ENCODE measurements around the gene ENDOV. TPM values are rescaled to one million over a fixed set of nuclear protein-coding genes. Genes with fewer than 3 reads are reported as not detected.

The ENDOV gene
- total RNA-seq, 2 experiments from 2014 or later: 10.1 to 12.0 TPM

GRCh38 chr17:80382956-80383355 lies 32.0 kb upstream of the ENDOV start:
- intact Hi-C loops (cut with DNase I, micrococcal nuclease): no loop called here
- H3K36me3 Mint-ChIP-seq (ENCODE audit: low read depth): peaks cover 98% of the 10 kb centered on the region

GRCh38 chr17:80384078-80384960 lies 30.6 kb upstream of the ENDOV start:
- H3K36me3 ChIP-seq (ENCODE audit: insufficient read depth, low read length): peaks cover 98% of the 10 kb centered on the region
- DNase-seq (no peak), ATAC-seq (ENCODE audit: poor library complexity) (no peak)
- intact Hi-C loops (cut with DNase I, micrococcal nuclease): no loop called here
- peak overlapping the region; percentile 62 for H3K27ac Mint-ChIP-seq
- no peak overlapping the region for H3K27ac ChIP-seq (ENCODE audit: low read depth in 1 of 2, low read length in 2 of 2)
- CTCF ChIA-PET: no interaction called here
- H3K27me3 Mint-ChIP-seq: no peaks in the 10 kb centered on the region
- H3K4me3 ChIP-seq (ENCODE audit: low read length): no peak overlapping the region
- no peaks in the 10 kb centered on the region for H3K9me3 Mint-ChIP-seq
- H3K4me1 Mint-ChIP-seq (ENCODE audit: low read depth): no peaks in the 10 kb centered on the region
- peaks cover 98% of the 10 kb centered on the region for H3K36me3 Mint-ChIP-seq (ENCODE audit: low read depth)
- H3K27me3 ChIP-seq (ENCODE audit: control insufficient read depth in 1 of 2, insufficient read depth in 2 of 2, low read length in 2 of 2): no peaks in the 10 kb centered on the region
- H3K4me3 Mint-ChIP-seq: no peak overlapping the region
- no peaks in the 10 kb centered on the region for H3K9me3 ChIP-seq (ENCODE audit: control insufficient read depth in 1 of 2, insufficient read depth in 1 of 2, low read length in 2 of 2)
- POLR2A ChIA-PET: no interaction called here
- TF ChIP-seq, protein P1, sequence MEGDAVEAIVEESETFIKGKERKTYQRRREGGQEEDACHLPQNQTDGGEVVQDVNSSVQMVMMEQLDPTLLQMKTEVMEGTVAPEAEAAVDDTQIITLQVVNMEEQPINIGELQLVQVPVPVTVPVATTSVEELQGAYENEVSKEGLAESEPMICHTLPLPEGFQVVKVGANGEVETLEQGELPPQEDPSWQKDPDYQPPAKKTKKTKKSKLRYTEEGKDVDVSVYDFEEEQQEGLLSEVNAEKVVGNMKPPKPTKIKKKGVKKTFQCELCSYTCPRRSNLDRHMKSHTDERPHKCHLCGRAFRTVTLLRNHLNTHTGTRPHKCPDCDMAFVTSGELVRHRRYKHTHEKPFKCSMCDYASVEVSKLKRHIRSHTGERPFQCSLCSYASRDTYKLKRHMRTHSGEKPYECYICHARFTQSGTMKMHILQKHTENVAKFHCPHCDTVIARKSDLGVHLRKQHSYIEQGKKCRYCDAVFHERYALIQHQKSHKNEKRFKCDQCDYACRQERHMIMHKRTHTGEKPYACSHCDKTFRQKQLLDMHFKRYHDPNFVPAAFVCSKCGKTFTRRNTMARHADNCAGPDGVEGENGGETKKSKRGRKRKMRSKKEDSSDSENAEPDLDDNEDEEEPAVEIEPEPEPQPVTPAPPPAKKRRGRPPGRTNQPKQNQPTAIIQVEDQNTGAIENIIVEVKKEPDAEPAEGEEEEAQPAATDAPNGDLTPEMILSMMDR (IDR thresholded peaks at IDR 0.05): no peak
- H3K4me1 ChIP-seq (ENCODE audit: insufficient read depth, low read length): no peaks in the 10 kb centered on the region

More at GRCh38 chr17:80382956-80383355, 32.0 kb upstream of the ENDOV start:
- no peak overlapping the region for H3K4me3 Mint-ChIP-seq
- DNase-seq (no peak), ATAC-seq (ENCODE audit: poor library complexity) (no peak)
- no peaks in the 10 kb centered on the region for H3K27me3 Mint-ChIP-seq
- peaks cover 98% of the 10 kb centered on the region for H3K36me3 ChIP-seq (ENCODE audit: insufficient read depth, low read length)
- TF ChIP-seq, protein P1 (IDR thresholded peaks at IDR 0.05): no peak
- H3K9me3 Mint-ChIP-seq: no peaks in the 10 kb centered on the region
- H3K4me3 ChIP-seq (ENCODE audit: low read length): no peak overlapping the region
- H3K9me3 ChIP-seq (ENCODE audit: control insufficient read depth in 1 of 2, insufficient read depth in 1 of 2, low read length in 2 of 2): no peaks in the 10 kb centered on the region
- no peaks in the 10 kb centered on the region for H3K4me1 ChIP-seq (ENCODE audit: insufficient read depth, low read length)
- H3K4me1 Mint-ChIP-seq (ENCODE audit: low read depth): no peaks in the 10 kb centered on the region
- H3K27me3 ChIP-seq (ENCODE audit: control insufficient read depth in 1 of 2, insufficient read depth in 2 of 2, low read length in 2 of 2): no peaks in the 10 kb centered on the region
- no peak overlapping the region for H3K27ac Mint-ChIP-seq
- no peak overlapping the region for H3K27ac ChIP-seq (ENCODE audit: low read depth in 1 of 2, low read length in 2 of 2)
- CTCF ChIA-PET: no interaction called here
- POLR2A ChIA-PET: no interaction called here

DNA sequence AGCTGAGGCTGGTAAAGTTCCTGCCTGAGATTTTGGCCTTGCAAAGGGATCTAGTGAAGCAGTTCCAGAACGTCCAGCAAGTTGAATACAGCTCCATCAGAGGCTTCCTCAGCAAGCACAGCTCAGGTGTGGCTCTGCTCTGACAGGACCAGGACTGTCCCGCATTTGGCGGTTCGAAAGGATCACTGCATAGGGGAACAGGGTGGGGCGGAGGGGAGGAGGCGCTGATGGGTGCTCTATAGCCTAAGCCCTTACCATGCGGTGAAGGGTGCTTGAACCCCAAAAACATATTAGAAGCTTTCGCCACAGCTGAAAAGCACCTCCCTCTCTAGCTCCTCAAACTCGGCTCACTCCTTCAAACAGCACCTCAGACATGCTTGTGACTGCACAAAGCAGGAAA lies 29.9 kb upstream of the ENDOV start:
- no peaks in the 10 kb centered on the region for H3K9me3 Mint-ChIP-seq
- TF ChIP-seq, protein P1 (IDR thresholded peaks at IDR 0.05): no peak
- H3K4me3 Mint-ChIP-seq: no peak overlapping the region
- no peaks in the 10 kb centered on the region for H3K4me1 Mint-ChIP-seq (ENCODE audit: low read depth)
- CTCF ChIA-PET: no interaction called here
- no peaks in the 10 kb centered on the region for H3K27me3 Mint-ChIP-seq
- Histone ChIP-seq H3K4me1 (ENCODE audit: insufficient read depth, low read length) (no peaks in the 10 kb centered on the region), H3K27me3 (ENCODE audit: control insufficient read depth in 1 of 2, insufficient read depth in 2 of 2, low read length in 2 of 2) (no peaks in the 10 kb centered on the region), H3K9me3 (ENCODE audit: control insufficient read depth in 1 of 2, insufficient read depth in 1 of 2, low read length in 2 of 2) (no peaks in the 10 kb centered on the region), H3K36me3 (ENCODE audit: insufficient read depth, low read length) (peaks cover 98% of the 10 kb centered on the region), H3K4me3 (ENCODE audit: low read length) (no peak overlapping the region), H3K27ac (ENCODE audit: low read depth in 1 of 2, low read length in 2 of 2) (no peak overlapping the region)
- intact Hi-C loops (cut with DNase I, micrococcal nuclease): no loop called here
- ATAC-seq (ENCODE audit: poor library complexity) (no peak), DNase-seq (peak in 1 of 14 experiments; percentile 6)
- POLR2A ChIA-PET: interaction anchor here (1.1 kb wide), 1 partner anchor 127 kb away, joined by 4 read pairs; no protein-coding TSS in a partner anchor
- peaks cover 98% of the 10 kb centered on the region for H3K36me3 Mint-ChIP-seq (ENCODE audit: low read depth)
- H3K27ac Mint-ChIP-seq: no peak overlapping the region

Measured in CD4-positive, alpha-beta T cell (primary cell).